ENCODE data around the gene SEMA4C. TPM values are rescaled to one million over a fixed set of nuclear protein-coding genes. Genes with fewer than 3 reads are reported as not detected.

The SEMA4C gene
- total RNA-seq, 1 donor from 2014 or later, result 62.4 TPM

GRCh38 chr2:96877631-96878092 lies 7.8 kb upstream of the SEMA4C start:
- peaks cover 2% of the 10 kb centered on the region for H3K27me3 ChIP-seq (ENCODE audit: control insufficient read depth, insufficient read depth, low read length)
- H3K36me3 ChIP-seq (ENCODE audit: control insufficient read depth, insufficient read depth, low read length), result no peaks in the 10 kb centered on the region
- no peak for TF ChIP-seq CTCF (IDR thresholded peaks at IDR 0.05; ENCODE audit: insufficient read depth, low read length, poor library complexity, severe bottlenecking)
- no peak overlapping the region for H3K4me3 ChIP-seq (ENCODE audit: low read depth, low read length)
- DNase-seq (ENCODE audit: low read depth), result no peak

GRCh38 chr2:96877042-96877451 lies 7.2 kb upstream of the SEMA4C start:
- Histone ChIP-seq H3K4me3 (ENCODE audit: low read depth, low read length) (no peak overlapping the region), H3K36me3 (ENCODE audit: control insufficient read depth, insufficient read depth, low read length) (no peaks in the 10 kb centered on the region), H3K27me3 (ENCODE audit: control insufficient read depth, insufficient read depth, low read length) (peaks cover 2% of the 10 kb centered on the region)
- no peak for TF ChIP-seq CTCF (IDR thresholded peaks at IDR 0.05; ENCODE audit: insufficient read depth, low read length, poor library complexity, severe bottlenecking)
- no peak for DNase-seq (ENCODE audit: low read depth)

- no peak for DNase-seq (ENCODE audit: low read depth)
- no peak overlapping the region for H3K4me3 ChIP-seq (ENCODE audit: low read depth, low read length)
- H3K27me3 ChIP-seq (ENCODE audit: control insufficient read depth, insufficient read depth, low read length), result peaks cover 2% of the 10 kb centered on the region
- H3K36me3 ChIP-seq (ENCODE audit: control insufficient read depth, insufficient read depth, low read length), result no peaks in the 10 kb centered on the region
- no peak for TF ChIP-seq CTCF (IDR thresholded peaks at IDR 0.05; ENCODE audit: insufficient read depth, low read length, poor library complexity, severe bottlenecking)
Measured at GRCh38 chr2:96876269-96877041, 6.6 kb upstream of the SEMA4C start.

GRCh38 chr2:96875498-96876268 lies 5.8 kb upstream of the SEMA4C start:
- Histone ChIP-seq H3K36me3 (ENCODE audit: control insufficient read depth, insufficient read depth, low read length) (no peaks in the 10 kb centered on the region), H3K4me3 (ENCODE audit: low read depth, low read length) (no peak overlapping the region), H3K27me3 (ENCODE audit: control insufficient read depth, insufficient read depth, low read length) (no peaks in the 10 kb centered on the region)
- no peak for DNase-seq (ENCODE audit: low read depth)
- no peak for TF ChIP-seq CTCF (IDR thresholded peaks at IDR 0.05; ENCODE audit: insufficient read depth, low read length, poor library complexity, severe bottlenecking)

GRCh38 chr2:96874198-96874831 lies 4.4 kb upstream of the SEMA4C start:
- no peaks in the 10 kb centered on the region for H3K27me3 ChIP-seq (ENCODE audit: control insufficient read depth, insufficient read depth, low read length)
- no peak for DNase-seq (ENCODE audit: low read depth)
- no peak overlapping the region for H3K4me3 ChIP-seq (ENCODE audit: low read depth, low read length)
- TF ChIP-seq CTCF (IDR thresholded peaks at IDR 0.05; ENCODE audit: insufficient read depth, low read length, poor library complexity, severe bottlenecking), result no peak
- H3K36me3 ChIP-seq (ENCODE audit: control insufficient read depth, insufficient read depth, low read length), result no peaks in the 10 kb centered on the region

Data from kidney epithelial cell (primary cell).